ENCODE measurements around the gene CCSER2.

CCSER2 gene

DNA sequence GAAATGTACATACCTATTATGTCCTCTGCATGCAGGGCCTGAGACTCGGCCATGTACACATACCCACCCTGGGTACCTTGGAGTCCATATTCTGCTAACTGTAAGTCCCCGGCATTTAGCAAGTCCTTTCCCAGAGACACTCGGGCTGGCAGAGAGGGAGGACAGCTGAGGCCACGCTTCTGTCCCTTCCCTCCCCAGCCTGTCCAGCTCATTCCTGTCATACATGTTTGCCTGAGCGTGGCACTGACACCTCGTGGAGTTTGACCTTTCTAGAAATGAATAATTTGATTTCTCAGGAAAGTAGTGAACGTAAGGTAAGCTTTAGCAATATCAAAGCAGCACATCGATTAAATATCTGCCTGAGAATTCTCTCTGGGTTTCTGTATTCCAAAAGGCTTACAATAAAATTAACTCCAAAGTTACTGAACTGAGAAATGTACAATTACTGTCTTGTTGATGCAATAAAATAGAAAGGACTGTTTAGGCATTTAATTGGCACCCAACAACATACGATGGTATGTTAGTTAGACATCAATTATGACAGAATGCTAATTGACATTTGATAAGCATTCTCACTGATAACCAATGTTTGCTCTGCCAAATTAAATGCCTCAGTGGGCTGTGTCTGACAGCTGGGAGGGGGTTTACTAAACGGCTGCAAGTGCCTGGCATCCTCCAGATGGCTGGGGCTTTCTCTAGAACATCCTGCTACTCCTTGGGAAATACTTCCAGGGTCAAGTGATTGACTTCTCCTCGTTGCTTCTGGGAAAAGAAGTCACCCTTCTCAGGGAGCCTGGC is 221.2 kb downstream of the CCSER2 start:
- no peak for DNase-seq (ENCODE audit: low read depth)
- no peak overlapping the region for H3K4me3 ChIP-seq (ENCODE audit: low read length)
- no peak for TF ChIP-seq CTCF (conservative IDR thresholded peaks at IDR 0.05; ENCODE audit: low read depth, low read length)

DNA sequence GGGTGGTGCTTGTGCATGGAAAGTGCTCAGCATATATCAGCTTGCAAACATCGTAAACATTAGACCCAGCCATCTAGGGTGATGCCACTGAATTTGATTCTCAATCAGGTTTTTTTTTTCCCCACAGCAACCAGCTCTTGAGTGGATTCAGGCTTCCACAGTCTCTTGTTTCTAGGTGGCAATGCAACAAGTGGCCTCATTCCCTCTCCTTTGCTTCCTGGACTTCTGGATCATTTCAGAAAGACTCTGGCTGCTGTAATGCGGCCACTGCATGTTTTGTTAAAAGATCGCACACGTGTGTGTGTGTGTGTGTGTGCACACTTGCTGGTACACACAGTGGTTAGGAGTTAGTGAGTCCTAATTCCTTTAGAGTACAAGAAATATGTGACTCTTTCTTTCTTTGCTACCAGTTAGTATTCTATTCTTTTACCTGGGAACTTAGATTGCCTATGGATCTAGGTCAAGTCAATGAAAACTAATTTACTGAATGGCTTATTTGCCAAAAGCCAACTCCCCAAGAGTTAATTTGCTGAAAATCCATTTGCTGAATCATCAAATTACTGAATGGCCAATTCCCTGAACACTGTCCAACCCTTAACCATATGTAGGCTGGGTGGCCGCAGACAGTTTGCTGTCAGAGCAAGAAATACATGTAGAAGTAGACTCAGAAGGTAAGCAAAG is 222.5 kb downstream of the CCSER2 start:
- TF ChIP-seq CTCF (conservative IDR thresholded peaks at IDR 0.05; ENCODE audit: low read depth, low read length): no peak
- H3K4me3 ChIP-seq (ENCODE audit: low read length): no peak overlapping the region
- DNase-seq (ENCODE audit: low read depth): no peak

- TF ChIP-seq CTCF (conservative IDR thresholded peaks at IDR 0.05; ENCODE audit: low read depth, low read length): no peak
- DNase-seq (ENCODE audit: low read depth): no peak
- H3K4me3 ChIP-seq (ENCODE audit: low read length): no peak overlapping the region
These were observed 223.2 kb downstream of the CCSER2 start for GRCh38 chr10:84551437-84552120.

GRCh38 chr10:84552478-84552877 is 224.1 kb downstream of the CCSER2 start:
- no peak for TF ChIP-seq CTCF (conservative IDR thresholded peaks at IDR 0.05; ENCODE audit: low read depth, low read length)
- H3K4me3 ChIP-seq (ENCODE audit: low read length): no peak overlapping the region
- no peak for DNase-seq (ENCODE audit: low read depth)

DNA sequence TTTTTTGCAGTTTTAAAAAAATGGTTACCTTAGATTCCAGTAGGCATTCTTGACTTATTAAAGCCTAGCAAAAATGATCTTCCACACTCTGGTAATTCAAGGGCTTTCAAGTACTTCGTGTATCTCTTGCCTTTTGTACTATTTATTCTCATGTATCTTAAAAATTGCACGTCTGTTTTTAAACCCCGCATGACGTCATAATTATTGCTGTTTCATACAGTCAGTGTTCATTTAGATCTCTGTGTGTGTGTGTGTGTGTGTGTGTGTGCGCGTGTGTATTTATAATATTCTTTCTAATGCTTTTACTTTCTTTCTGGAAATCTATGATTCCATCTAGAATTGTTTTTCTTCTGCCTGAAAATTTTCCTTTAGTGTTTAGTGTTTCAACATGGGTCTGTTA is 234.2 kb downstream of the CCSER2 start:
- no peak for TF ChIP-seq CTCF (conservative IDR thresholded peaks at IDR 0.05; ENCODE audit: low read depth, low read length)
- DNase-seq (ENCODE audit: low read depth): no peak
- no peak overlapping the region for H3K4me3 ChIP-seq (ENCODE audit: low read length)

DNA sequence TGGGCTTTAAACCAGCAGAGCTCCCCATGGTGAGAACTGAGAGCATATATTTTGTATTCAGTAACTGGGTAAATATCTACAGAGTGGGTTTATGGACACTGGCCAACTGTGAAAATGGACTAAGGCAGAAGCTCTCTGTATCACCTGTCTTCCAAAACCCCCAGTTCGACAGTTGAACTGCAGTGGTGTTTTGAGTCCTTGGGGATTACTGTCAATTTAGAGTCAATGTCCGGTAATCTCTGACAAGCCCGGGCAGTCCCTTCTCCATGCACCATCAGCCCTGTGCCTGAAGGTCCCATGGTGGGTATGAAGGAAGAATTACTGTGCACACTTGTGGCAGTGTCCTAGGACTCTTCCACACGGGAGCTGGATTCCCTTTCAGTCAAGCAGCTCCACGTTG is 235.0 kb downstream of the CCSER2 start:
- DNase-seq (ENCODE audit: low read depth): no peak
- no peak for TF ChIP-seq CTCF (conservative IDR thresholded peaks at IDR 0.05; ENCODE audit: low read depth, low read length)
- no peak overlapping the region for H3K4me3 ChIP-seq (ENCODE audit: low read length)
